ENCODE results near the gene SYTL5. TPM values are rescaled to one million over a fixed set of nuclear protein-coding genes. Genes with fewer than 3 reads are reported as not detected.

SYTL5 gene
- polyA plus RNA-seq, 1 donor (not counting 4 experiments of a cell fraction or from before 2014, with no cell fraction given): 0.09 TPM

DNA sequence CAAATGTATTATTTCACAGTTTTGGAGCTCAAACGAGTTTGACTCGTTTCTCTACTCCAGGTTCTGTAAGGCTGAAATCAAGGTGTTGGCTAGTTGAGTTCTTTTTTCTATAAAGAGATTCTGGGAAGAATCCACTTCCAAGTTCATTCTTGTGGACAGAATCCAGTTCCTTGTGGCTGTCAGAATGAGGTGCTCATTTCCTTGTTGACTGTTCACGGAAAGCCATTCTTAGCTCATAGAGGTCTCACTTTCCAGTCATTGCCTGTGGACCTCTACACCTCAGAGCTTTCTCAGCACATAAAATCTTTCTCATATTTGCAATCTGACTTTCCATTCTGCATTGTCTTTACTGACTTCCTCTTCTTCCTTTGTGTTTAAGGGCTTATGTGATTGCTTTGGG lies 62.9 kb downstream of the SYTL5 start:
- dilution Hi-C loops (cut with MboI; ENCODE audit: extremely low pct_ligation_motif_present, low sequenced_read_pairs): no loop called here
- Histone ChIP-seq H3K9ac (ENCODE audit: control insufficient read depth, extremely low read depth, insufficient read depth, low read length) (no peak overlapping the region), H3K36me3 (ENCODE audit: control insufficient read depth in 2 of 2, extremely low read depth in 1 of 2, insufficient read depth in 2 of 2, low read length in 2 of 2) (no peaks in the 10 kb centered on the region), H3K27me3 (ENCODE audit: control insufficient read depth, extremely low read depth, insufficient read depth, low read length) (no peaks in the 10 kb centered on the region), H4K20me1 (ENCODE audit: control insufficient read depth, extremely low read depth, insufficient read depth, low read length) (no peaks in the 10 kb centered on the region), H3K4me2 (ENCODE audit: control insufficient read depth, extremely low read depth, insufficient read depth, low read depth, low read length) (no peak overlapping the region), H3K4me3 (ENCODE audit: control insufficient read depth in 2 of 3, extremely low read depth in 1 of 3, insufficient read depth in 2 of 3, low read depth in 1 of 3, low read length in 3 of 3) (no peak overlapping the region), H2AFZ (ENCODE audit: control insufficient read depth, low read length) (no peak overlapping the region), H3K4me1 (ENCODE audit: control insufficient read depth, extremely low read depth, insufficient read depth, low read length) (no peaks in the 10 kb centered on the region), H3K9me3 (ENCODE audit: control insufficient read depth, low read depth, low read length) (no peaks in the 10 kb centered on the region), H3K79me2 (ENCODE audit: control insufficient read depth, insufficient read depth, low read length) (no peaks in the 10 kb centered on the region), H3K27ac (ENCODE audit: control insufficient read depth, insufficient read depth, low read length) (no peak overlapping the region), H3K9me1 (ENCODE audit: control insufficient read depth, extremely low read depth, insufficient read depth, low read length) (no peaks in the 10 kb centered on the region)
- DNase-seq (ENCODE audit: low read depth, low spot score) (no peak), FAIRE-seq (no peak)
- TF ChIP-seq EZH2 (IDR thresholded peaks at IDR 0.05; ENCODE audit: low read length): no peak
- TF ChIP-seq, protein P1, sequence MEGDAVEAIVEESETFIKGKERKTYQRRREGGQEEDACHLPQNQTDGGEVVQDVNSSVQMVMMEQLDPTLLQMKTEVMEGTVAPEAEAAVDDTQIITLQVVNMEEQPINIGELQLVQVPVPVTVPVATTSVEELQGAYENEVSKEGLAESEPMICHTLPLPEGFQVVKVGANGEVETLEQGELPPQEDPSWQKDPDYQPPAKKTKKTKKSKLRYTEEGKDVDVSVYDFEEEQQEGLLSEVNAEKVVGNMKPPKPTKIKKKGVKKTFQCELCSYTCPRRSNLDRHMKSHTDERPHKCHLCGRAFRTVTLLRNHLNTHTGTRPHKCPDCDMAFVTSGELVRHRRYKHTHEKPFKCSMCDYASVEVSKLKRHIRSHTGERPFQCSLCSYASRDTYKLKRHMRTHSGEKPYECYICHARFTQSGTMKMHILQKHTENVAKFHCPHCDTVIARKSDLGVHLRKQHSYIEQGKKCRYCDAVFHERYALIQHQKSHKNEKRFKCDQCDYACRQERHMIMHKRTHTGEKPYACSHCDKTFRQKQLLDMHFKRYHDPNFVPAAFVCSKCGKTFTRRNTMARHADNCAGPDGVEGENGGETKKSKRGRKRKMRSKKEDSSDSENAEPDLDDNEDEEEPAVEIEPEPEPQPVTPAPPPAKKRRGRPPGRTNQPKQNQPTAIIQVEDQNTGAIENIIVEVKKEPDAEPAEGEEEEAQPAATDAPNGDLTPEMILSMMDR (optimal IDR thresholded peaks at IDR 0.05 in 1 of 3, IDR thresholded peaks at IDR 0.05 in 1 of 3, conservative IDR thresholded peaks at IDR 0.05 in 1 of 3; ENCODE audit: extremely low read depth in 1 of 3, insufficient read depth in 2 of 3, low read length in 3 of 3): no peak

DNA sequence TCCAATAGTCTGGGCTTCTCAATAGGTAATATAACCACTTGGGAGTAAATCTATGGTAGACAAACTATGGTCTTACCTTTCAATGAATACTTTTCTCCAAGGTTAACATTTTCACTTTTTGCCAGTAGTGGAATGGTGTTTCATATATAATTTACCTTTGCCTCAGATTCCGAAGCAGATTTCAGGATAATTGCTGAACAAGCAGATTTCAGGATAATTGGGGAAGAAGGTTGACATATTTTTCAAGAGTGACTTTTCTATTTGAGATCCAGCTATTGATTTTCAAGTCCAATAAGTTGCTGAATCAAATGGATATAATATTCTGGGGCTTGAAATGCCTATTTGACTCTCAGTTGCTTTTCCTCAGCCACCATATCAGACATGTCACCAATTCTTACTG lies 63.6 kb downstream of the SYTL5 start:
- dilution Hi-C loops (cut with MboI; ENCODE audit: extremely low pct_ligation_motif_present, low sequenced_read_pairs): no loop called here
- Histone ChIP-seq H3K9ac (ENCODE audit: control insufficient read depth, extremely low read depth, insufficient read depth, low read length) (no peak overlapping the region), H3K9me3 (ENCODE audit: control insufficient read depth, low read depth, low read length) (no peaks in the 10 kb centered on the region), H3K4me2 (ENCODE audit: control insufficient read depth, extremely low read depth, insufficient read depth, low read depth, low read length) (no peak overlapping the region), H2AFZ (ENCODE audit: control insufficient read depth, low read length) (no peak overlapping the region), H3K4me1 (ENCODE audit: control insufficient read depth, extremely low read depth, insufficient read depth, low read length) (no peaks in the 10 kb centered on the region), H3K27ac (ENCODE audit: control insufficient read depth, insufficient read depth, low read length) (no peak overlapping the region), H3K79me2 (ENCODE audit: control insufficient read depth, insufficient read depth, low read length) (no peaks in the 10 kb centered on the region), H3K36me3 (ENCODE audit: control insufficient read depth in 2 of 2, extremely low read depth in 1 of 2, insufficient read depth in 2 of 2, low read length in 2 of 2) (no peaks in the 10 kb centered on the region), H4K20me1 (ENCODE audit: control insufficient read depth, extremely low read depth, insufficient read depth, low read length) (no peaks in the 10 kb centered on the region), H3K4me3 (ENCODE audit: control insufficient read depth in 2 of 3, extremely low read depth in 1 of 3, insufficient read depth in 2 of 3, low read depth in 1 of 3, low read length in 3 of 3) (no peak overlapping the region), H3K27me3 (ENCODE audit: control insufficient read depth, extremely low read depth, insufficient read depth, low read length) (no peaks in the 10 kb centered on the region), H3K9me1 (ENCODE audit: control insufficient read depth, extremely low read depth, insufficient read depth, low read length) (no peaks in the 10 kb centered on the region)
- DNase-seq (ENCODE audit: low read depth, low spot score): no peak
- no peak for TF ChIP-seq EZH2 (IDR thresholded peaks at IDR 0.05; ENCODE audit: low read length)
- TF ChIP-seq, protein P1 (optimal IDR thresholded peaks at IDR 0.05 in 1 of 3, IDR thresholded peaks at IDR 0.05 in 1 of 3, conservative IDR thresholded peaks at IDR 0.05 in 1 of 3; ENCODE audit: extremely low read depth in 1 of 3, insufficient read depth in 2 of 3, low read length in 3 of 3): no peak
- no peak for FAIRE-seq
